ENCODE data around the gene CNTNAP1.
"Not testable (repeated sequence)": the region's sequence is repeated elsewhere in the genome, so short reads cannot be mapped to it uniquely, and the experiment has no call there.

The CNTNAP1 gene

DNA sequence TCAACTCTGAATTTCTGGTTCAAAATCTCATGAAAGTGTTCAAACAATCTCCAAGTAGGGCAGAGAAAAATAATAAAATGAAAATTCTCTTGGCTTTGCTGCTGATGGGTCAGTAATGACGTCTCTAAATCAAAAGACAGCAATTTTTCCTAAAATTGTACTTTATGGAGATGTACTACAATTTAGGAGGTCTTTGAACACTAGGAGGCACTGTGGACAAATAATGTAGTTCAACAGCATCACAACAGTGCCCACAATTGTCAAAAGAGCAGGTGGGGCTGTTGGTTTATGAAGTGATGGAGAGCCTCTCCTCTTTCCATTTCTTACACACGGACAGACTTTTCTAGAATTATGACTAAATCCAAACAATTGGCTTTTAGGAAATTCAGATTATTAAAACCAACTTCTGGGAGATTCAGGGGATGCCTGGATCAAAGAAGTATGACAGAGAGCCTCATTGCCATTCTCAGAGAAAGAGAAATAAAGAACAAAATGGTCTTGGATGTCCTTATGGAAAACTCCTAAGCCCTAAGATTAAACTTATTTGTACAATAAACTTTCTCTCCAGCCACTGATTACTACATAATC, 38.8 kb downstream of the CNTNAP1 start:
- no peak overlapping the region for H3K4me3 ChIP-seq (ENCODE audit: low read depth, low read length)
- DNase-seq (ENCODE audit: low read depth, low spot score) = peak; percentile 69
- TF ChIP-seq, protein P1, sequence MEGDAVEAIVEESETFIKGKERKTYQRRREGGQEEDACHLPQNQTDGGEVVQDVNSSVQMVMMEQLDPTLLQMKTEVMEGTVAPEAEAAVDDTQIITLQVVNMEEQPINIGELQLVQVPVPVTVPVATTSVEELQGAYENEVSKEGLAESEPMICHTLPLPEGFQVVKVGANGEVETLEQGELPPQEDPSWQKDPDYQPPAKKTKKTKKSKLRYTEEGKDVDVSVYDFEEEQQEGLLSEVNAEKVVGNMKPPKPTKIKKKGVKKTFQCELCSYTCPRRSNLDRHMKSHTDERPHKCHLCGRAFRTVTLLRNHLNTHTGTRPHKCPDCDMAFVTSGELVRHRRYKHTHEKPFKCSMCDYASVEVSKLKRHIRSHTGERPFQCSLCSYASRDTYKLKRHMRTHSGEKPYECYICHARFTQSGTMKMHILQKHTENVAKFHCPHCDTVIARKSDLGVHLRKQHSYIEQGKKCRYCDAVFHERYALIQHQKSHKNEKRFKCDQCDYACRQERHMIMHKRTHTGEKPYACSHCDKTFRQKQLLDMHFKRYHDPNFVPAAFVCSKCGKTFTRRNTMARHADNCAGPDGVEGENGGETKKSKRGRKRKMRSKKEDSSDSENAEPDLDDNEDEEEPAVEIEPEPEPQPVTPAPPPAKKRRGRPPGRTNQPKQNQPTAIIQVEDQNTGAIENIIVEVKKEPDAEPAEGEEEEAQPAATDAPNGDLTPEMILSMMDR (IDR thresholded peaks at IDR 0.05; ENCODE audit: low read depth, low read length) = peak; percentile 64
- in situ Hi-C loops (cut with HindIII; ENCODE audit: low sequenced_read_pairs) = no loop called here

DNA sequence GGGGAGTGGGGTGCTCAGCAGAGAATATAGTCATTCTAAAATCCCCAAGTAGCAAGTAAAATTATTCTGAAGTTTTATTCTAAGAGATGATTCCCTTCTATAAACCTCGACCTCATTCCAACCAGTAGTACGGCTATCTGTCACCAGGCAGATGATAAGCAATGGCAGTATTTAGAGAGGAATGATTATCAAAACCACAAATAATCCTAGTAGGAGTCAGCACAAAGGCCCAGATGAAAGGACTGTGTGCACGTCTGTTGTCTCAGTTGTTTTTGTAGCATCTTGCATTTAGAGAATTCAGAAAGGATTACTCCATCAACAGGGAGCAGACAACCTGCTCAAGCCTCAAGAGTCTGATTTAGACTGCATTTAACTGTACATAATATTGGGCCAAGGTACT, 41.3 kb downstream of the CNTNAP1 start:
- TF ChIP-seq, protein P1 (IDR thresholded peaks at IDR 0.05; ENCODE audit: low read depth, low read length) = no peak
- no peak for DNase-seq (ENCODE audit: low read depth, low spot score)
- no peak overlapping the region for H3K4me3 ChIP-seq (ENCODE audit: low read depth, low read length)
- in situ Hi-C loops (cut with HindIII; ENCODE audit: low sequenced_read_pairs) = no loop called here

DNA sequence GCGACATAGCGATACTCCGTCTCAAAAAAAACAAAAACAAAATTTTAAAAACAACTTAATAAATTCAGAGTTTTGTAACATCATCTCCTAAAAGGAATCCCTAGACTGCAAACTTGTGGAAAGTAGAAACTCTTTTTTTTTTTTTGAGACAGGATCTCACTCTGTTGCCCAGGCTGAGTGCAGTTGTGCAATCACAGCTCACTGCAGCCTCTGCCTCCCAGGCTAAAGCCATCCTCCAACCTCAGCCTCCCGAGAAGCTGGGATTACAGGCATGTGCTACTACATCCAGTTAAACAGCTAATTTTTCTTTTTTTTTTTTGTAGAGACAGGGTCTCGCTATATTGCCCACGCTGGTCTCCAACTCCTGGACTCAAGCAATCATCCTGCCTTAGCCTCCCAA, 42.8 kb downstream of the CNTNAP1 start:
- H3K4me3 ChIP-seq (ENCODE audit: low read depth, low read length) = no peak overlapping the region
- in situ Hi-C loops (cut with HindIII; ENCODE audit: low sequenced_read_pairs) = no loop called here
- TF ChIP-seq, protein P1 (IDR thresholded peaks at IDR 0.05; ENCODE audit: low read depth, low read length) = no peak
- no peak for DNase-seq (ENCODE audit: low read depth, low spot score)

DNA sequence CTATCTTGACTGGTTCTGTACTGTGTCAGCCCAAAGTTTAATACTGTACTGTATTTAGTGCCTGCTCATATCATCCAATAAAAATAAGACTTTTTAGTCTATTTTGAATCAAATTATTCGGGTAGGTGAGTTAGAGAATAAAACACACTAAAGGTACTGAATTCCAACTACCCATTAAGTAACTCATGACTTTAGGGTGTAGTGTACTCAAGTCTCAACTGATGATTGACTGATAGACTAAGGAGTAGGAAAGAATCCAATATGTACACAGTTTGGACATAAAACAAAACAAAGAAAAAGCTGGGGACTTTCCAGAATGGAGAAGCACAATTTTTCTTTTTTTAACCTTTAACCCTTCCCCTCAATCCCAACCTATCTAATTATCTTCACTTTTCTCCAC, 58.4 kb downstream of the CNTNAP1 start:
- TF ChIP-seq, protein P1 (IDR thresholded peaks at IDR 0.05; ENCODE audit: low read depth, low read length) = no peak

DNA sequence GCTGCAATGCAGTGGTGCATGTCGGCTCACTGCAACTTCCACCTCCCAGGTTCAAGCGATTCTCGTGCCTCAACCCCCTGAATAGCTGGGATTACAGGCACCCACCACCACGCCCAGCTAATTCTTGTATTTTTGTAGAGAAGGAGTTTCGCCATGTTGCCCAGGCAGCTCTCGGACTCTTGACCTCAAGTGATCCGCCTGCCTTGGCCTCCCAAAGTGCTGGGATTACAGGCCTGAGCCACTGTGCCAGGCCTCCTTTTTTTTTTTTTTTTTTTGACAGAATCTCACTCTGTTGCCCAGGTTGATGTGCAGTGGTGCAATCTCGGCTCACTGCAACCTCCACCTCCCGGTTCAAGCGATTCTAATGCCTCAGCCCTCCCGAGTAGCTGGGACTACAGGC, 60.6 kb downstream of the CNTNAP1 start:
- in situ Hi-C loops (cut with HindIII; ENCODE audit: low sequenced_read_pairs); DNase-seq (ENCODE audit: low read depth, low spot score); H3K4me3 ChIP-seq (ENCODE audit: low read depth, low read length): not testable (repeated sequence)

More for the DNA sequence above, 58.4 kb downstream of the CNTNAP1 start:
- in situ Hi-C loops (cut with HindIII; ENCODE audit: low sequenced_read_pairs) = no loop called here
- H3K4me3 ChIP-seq (ENCODE audit: low read depth, low read length) = no peak overlapping the region
- DNase-seq (ENCODE audit: low read depth, low spot score) = no peak

DNA sequence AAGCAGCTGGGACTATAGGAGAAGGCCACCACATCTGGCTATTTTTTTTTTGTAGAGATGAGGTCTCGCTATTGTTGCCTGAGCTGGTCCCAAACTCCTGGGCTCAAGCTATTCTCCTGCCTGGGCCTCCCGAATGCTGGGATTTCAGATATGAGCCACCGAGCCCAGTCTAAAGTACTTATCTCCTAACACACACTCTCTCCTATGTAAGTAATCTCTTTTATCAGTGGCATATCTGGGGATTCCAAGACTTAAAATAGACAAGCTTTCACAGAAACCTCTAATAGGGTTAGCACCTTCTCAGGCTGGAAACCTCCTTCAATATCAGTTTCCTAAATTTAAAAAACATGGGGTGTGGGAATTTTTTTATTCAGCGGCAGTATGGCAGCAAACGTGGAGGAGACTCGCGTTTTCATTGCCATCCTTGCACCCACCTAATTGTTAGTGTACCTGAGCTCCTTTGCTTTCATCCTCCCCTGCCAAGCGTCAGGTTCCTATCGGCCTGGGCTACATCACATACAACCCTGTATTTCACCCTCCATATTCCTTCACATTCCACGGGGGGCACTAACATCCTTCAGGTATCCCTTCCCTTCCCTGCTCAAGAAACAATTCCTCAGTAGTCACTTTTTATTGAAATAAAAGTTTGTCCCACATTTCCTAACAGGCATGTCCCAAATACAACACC, 61.4 kb downstream of the CNTNAP1 start:
- TF ChIP-seq, protein P1 (IDR thresholded peaks at IDR 0.05; ENCODE audit: low read depth, low read length) = no peak
- peak overlapping the region; percentile 73 for H3K4me3 ChIP-seq (ENCODE audit: low read depth, low read length)
- in situ Hi-C loops (cut with HindIII; ENCODE audit: low sequenced_read_pairs) = no loop called here
- DNase-seq (ENCODE audit: low read depth, low spot score) = no peak

DNA sequence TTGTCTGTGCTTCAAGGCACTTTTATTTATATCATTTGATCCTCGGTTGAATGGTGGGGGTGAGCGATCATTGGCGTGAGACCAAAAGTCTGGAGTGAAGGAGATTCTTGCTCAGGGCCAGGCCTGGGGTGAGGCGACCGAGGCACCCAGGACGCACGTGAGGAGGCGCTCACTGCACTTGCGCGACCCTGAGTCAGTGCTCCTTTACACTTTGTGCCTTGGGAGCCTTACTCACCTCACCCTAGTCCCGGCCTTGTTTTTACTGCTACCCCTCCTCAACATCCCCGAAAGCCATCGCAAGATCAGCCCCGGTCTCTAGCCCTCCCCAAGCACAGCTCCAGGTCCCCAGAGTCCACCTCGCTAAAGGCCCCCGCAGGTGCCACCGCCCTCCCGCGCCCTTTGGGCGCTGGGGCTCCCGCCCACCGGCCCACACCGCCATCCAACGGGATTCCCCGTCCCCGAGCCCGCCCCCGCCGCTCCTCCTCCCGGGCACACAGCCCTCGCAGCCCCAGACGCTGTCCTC, 62.0 kb downstream of the CNTNAP1 start:
- TF ChIP-seq, protein P1 (IDR thresholded peaks at IDR 0.05; ENCODE audit: low read depth, low read length) = no peak
- peak overlapping the region; percentile 73 for H3K4me3 ChIP-seq (ENCODE audit: low read depth, low read length)
- in situ Hi-C loops (cut with HindIII; ENCODE audit: low sequenced_read_pairs) = no loop called here
- peak; percentile 36 for DNase-seq (ENCODE audit: low read depth, low spot score)
